HEK293 (cell line): Measurements from ENCODE around the gene AAK1.

Experiments used
- CTCF ChIA-PET: fragments of 350-600 bp; formaldehyde crosslinking; extraction: SDS; loops from one replicate; lab custom pipeline; 2021; ENCODE audit warnings: antibody characterized with exemption; lab: Yijun Ruan, JAX
- POLR2A ChIA-PET: fragments of 300-600 bp; formaldehyde crosslinking; extraction: SDS; loops from one replicate; lab custom pipeline; 2020; ENCODE audit warnings: antibody characterized with exemption, inconsistent platforms; lab: Yijun Ruan, JAX
- H3K27ac ChIP-seq: fragments of 200-500 bp; sonication (Bioruptor generic); 2 replicates; pipeline ENCODE4 v1.5.1; 2014; ENCODE audit warnings: low read depth, low read length, control low read depth, inconsistent platforms; ENCODE audit errors: extremely low read depth
- H3K36me3 ChIP-seq, 2 experiments: fragments of 200-500 bp in 1 of 2; sonication (Bioruptor generic) in 1 of 2; 1 replicate in 1 of 2; 2 replicates in 1 of 2; pipeline ENCODE4 v1.5.1; 2014 to 2017; ENCODE audit warnings: inconsistent platforms in 2 of 2, low read length in 2 of 2; ENCODE audit not compliant: control insufficient read depth in 2 of 2, insufficient read depth in 1 of 2
- H3K4me1 ChIP-seq: fragments of 200-500 bp; sonication (Bioruptor generic); 2 replicates; pipeline ENCODE4 v1.5.1; 2014; ENCODE audit warnings: mild to moderate bottlenecking, low read length, inconsistent platforms; ENCODE audit not compliant: control insufficient read depth, insufficient read depth
- H3K4me3 ChIP-seq: 2 replicates; pipeline ENCODE4 v1.5.1; 2011; ENCODE audit warnings: low read depth, mild to moderate bottlenecking, control low read depth, low read length, moderate library complexity
- H3K9me3 ChIP-seq: fragments of 200-500 bp; sonication (Bioruptor generic); 2 replicates; pipeline ENCODE4 v1.5.1; 2014; ENCODE audit warnings: low read depth, low read length, inconsistent platforms; ENCODE audit not compliant: control insufficient read depth, insufficient read depth
- BCL11A ChIP-seq: fragments of 450-650 bp; formaldehyde crosslinking; IDR thresholded peaks from 2 replicates; pipeline ENCODE4 v1.5.1; 2016; ENCODE audit warnings: low read depth, missing biosample characterization, missing genetic modification characterization
- HOXD13 ChIP-seq: sonication (generic); formaldehyde crosslinking; IDR thresholded peaks from 2 replicates; pipeline ENCODE4 v1.8.0; 2022; ENCODE audit warnings: missing genetic modification reagents, borderline replicate concordance
- INSM2 ChIP-seq: fragments of 450-650 bp; formaldehyde crosslinking; IDR thresholded peaks from 2 replicates; pipeline ENCODE4 v1.5.1; 2016; ENCODE audit warnings: missing biosample characterization, missing genetic modification characterization
- MZF1 ChIP-seq: fragments of 450-650 bp; formaldehyde crosslinking; IDR thresholded peaks from 2 replicates; pipeline ENCODE4 v1.5.1; 2017; ENCODE audit warnings: missing biosample characterization, missing genetic modification characterization, borderline replicate concordance
- REST ChIP-seq: fragments of 450-650 bp; formaldehyde crosslinking; IDR thresholded peaks from 2 replicates; pipeline ENCODE4 v1.5.1; 2016; ENCODE audit warnings: missing biosample characterization, missing genetic modification characterization
- SCRT1 ChIP-seq: fragments of 450-650 bp; formaldehyde crosslinking; IDR thresholded peaks from 2 replicates; pipeline ENCODE4 v1.5.1; 2016; ENCODE audit warnings: missing biosample characterization, missing genetic modification characterization, borderline replicate concordance
- ZFP69B ChIP-seq: fragments of 450-650 bp; formaldehyde crosslinking; IDR thresholded peaks from 2 replicates; pipeline ENCODE4 v1.5.1; 2016; ENCODE audit warnings: missing biosample characterization, missing genetic modification characterization
- ZNF140 ChIP-seq: fragments of 450-650 bp; formaldehyde crosslinking; IDR thresholded peaks from 2 replicates; pipeline ENCODE4 v1.5.1; 2016; ENCODE audit warnings: missing biosample characterization, missing genetic modification characterization
- ZNF2 ChIP-seq: fragments of 450-650 bp; formaldehyde crosslinking; IDR thresholded peaks from 2 replicates; pipeline ENCODE4 v1.5.1; 2016; ENCODE audit warnings: missing biosample characterization, missing genetic modification characterization
- ZNF302 ChIP-seq: fragments of 450-650 bp; formaldehyde crosslinking; IDR thresholded peaks from 2 replicates; pipeline ENCODE4 v1.5.1; 2016; ENCODE audit warnings: missing biosample characterization, missing genetic modification characterization, low read depth
- ZNF354C ChIP-seq: fragments of 450-650 bp; formaldehyde crosslinking; IDR thresholded peaks from 2 replicates; pipeline ENCODE4 v1.5.1; 2016; ENCODE audit warnings: missing biosample characterization, missing genetic modification characterization, low read depth, borderline replicate concordance
- ZNF394 ChIP-seq: fragments of 450-650 bp; formaldehyde crosslinking; IDR thresholded peaks from 2 replicates; pipeline ENCODE4 v1.5.1; 2016; ENCODE audit warnings: missing biosample characterization, missing genetic modification characterization, mild to moderate bottlenecking, moderate library complexity, borderline replicate concordance
- ZNF501 ChIP-seq: fragments of 450-650 bp; formaldehyde crosslinking; IDR thresholded peaks from 2 replicates; pipeline ENCODE4 v1.5.1; 2016; ENCODE audit warnings: missing biosample characterization, missing genetic modification characterization
- ZNF624 ChIP-seq: fragments of 450-650 bp; formaldehyde crosslinking; IDR thresholded peaks from 2 replicates; pipeline ENCODE4 v1.5.1; 2017; ENCODE audit warnings: missing biosample characterization, missing genetic modification characterization
- ZNF626 ChIP-seq: fragments of 450-650 bp; sonication (Bioruptor Pico); formaldehyde crosslinking; IDR thresholded peaks from 2 replicates; pipeline ENCODE4 v1.5.1; 2018; ENCODE audit warnings: missing biosample characterization, missing genetic modification characterization, inconsistent platforms
- ZNF629 ChIP-seq: fragments of 450-650 bp; formaldehyde crosslinking; IDR thresholded peaks from 2 replicates; pipeline ENCODE4 v1.5.1; 2017; ENCODE audit warnings: missing biosample characterization, missing genetic modification characterization
- ZNF677 ChIP-seq: fragments of 450-650 bp; IDR thresholded peaks from 2 replicates; pipeline ENCODE4 v1.5.0; 2018; ENCODE audit warnings: missing biosample characterization, mild to moderate bottlenecking, missing genetic modification characterization, moderate library complexity
- ZSCAN5A ChIP-seq: fragments of 450-650 bp; formaldehyde crosslinking; IDR thresholded peaks from 2 replicates; pipeline ENCODE4 v1.5.1; 2016; ENCODE audit warnings: missing biosample characterization, missing genetic modification characterization

AAK1 gene

GRCh38 chr2:69461404-69461803 lies 182.1 kb downstream of the AAK1 start:
- no peaks in the 10 kb centered on the region for H3K9me3 ChIP-seq
- TF ChIP-seq ZNF677 (tag by site-specific recombination): no peak
- TF ChIP-seq INSM2 (tag by site-specific recombination): no peak
- TF ChIP-seq SCRT1 (tag by site-specific recombination): no peak
- no peak for TF ChIP-seq ZFP69B
- no peak for TF ChIP-seq ZNF624
- no peak for TF ChIP-seq MZF1 (tag by site-specific recombination)
- TF ChIP-seq ZNF2: no peak
- no peak for TF ChIP-seq ZNF629 (tag by site-specific recombination)
- TF ChIP-seq HOXD13 (CRISPR knock-in tag): no peak
- TF ChIP-seq ZNF302 (tag by site-specific recombination): no peak
- TF ChIP-seq, all 188 proteins: peak for 0
- POLR2A ChIA-PET: no interaction called here
- H3K4me1 ChIP-seq: no peaks in the 10 kb centered on the region
- CTCF ChIA-PET: no interaction called here
- H3K4me3 ChIP-seq: no peak overlapping the region
- H3K36me3 ChIP-seq: peaks cover 0 to 12% of the 10 kb centered on the region in 2 experiments; a peak in 1 of 3 replicates
- no peak overlapping the region for H3K27ac ChIP-seq

- H3K36me3 ChIP-seq: no peaks in the 10 kb centered on the region
- H3K4me3 ChIP-seq: no peak overlapping the region
- no peaks in the 10 kb centered on the region for H3K4me1 ChIP-seq
- H3K27ac ChIP-seq: no peak overlapping the region
- TF ChIP-seq REST (tag by site-specific recombination): no peak
- no peak for TF ChIP-seq ZNF626 (tag by site-specific recombination)
- TF ChIP-seq ZNF501 (tag by site-specific recombination): no peak
- TF ChIP-seq ZSCAN5A (tag by site-specific recombination): no peak
- TF ChIP-seq ZNF394 (tag by site-specific recombination): no peak
- no peak for TF ChIP-seq ZNF354C (tag by site-specific recombination)
- no peaks in the 10 kb centered on the region for H3K9me3 ChIP-seq
- ChIA-PET CTCF (no interaction called here), POLR2A (no interaction called here)
Observed at GRCh38 chr2:69459936-69460335, 183.6 kb downstream of the AAK1 start.

GRCh38 chr2:69456950-69457445 lies 186.5 kb downstream of the AAK1 start:
- Histone ChIP-seq H3K27ac (no peak overlapping the region), H3K4me3 (no peak overlapping the region), H3K9me3 (no peaks in the 10 kb centered on the region), H3K4me1 (peaks cover 4% of the 10 kb centered on the region; the same call in 1 of the 2 replicates), H3K36me3 (no peaks in the 10 kb centered on the region)
- ChIA-PET POLR2A (no interaction called here), CTCF (interaction anchor here (0.6 kb wide), 2 partner anchors 19 to 154 kb away, joined by 3 read pairs; no protein-coding TSS in a partner anchor)
- TF ChIP-seq ZNF140 (tag by site-specific recombination) (no peak), BCL11A (tag by site-specific recombination) (no peak)
